HepG2 (cell line): ENCODE results near the gene BTBD1. TPM values are rescaled to one million over a fixed set of nuclear protein-coding genes. Genes with fewer than 3 reads are reported as not detected.

Experiments
- ATAC-seq: fragments of 200-7000 bp; cut with Tn5 transposase; 3 replicates; pipeline ENCODE4 v1.9.1; 2020; ENCODE audit warnings: mild to moderate bottlenecking, moderate library complexity
- BruUV-seq: library from RNA; stranded (reverse); fragments of 400-500 nt; replicated peaks from 2 replicates; lab custom pipeline; 2021; lab: Mats Ljungman, UMichigan
- CTCF ChIA-PET: fragments of 300-600 bp; formaldehyde crosslinking; extraction: SDS; loops from one replicate; lab custom pipeline; 2021; ENCODE audit warnings: low total read pairs, inconsistent platforms, low intra/inter-chr PET ratio; lab: Yijun Ruan, JAX
- POLR2A ChIA-PET: fragments of 350-600 bp; sonication (Branson Sonifier 250); formaldehyde crosslinking; loops from one replicate; lab custom pipeline; 2020; ENCODE audit warnings: antibody characterized with exemption, inconsistent platforms; lab: Yijun Ruan, JAX
- DNase-seq: peaks from one replicate; pipeline ENCODE4 v3.0.0-alpha.2; 2015; ENCODE audit warnings: low spot score
- FAIRE-seq: peaks from 3 replicates; lab custom pipeline; 2011; peaks lifted over from hg19 to GRCh38; lab: Jason Lieb, UNC
- H2AFZ ChIP-seq: one replicate; pipeline ENCODE4 v1.6.1; 2011; ENCODE audit warnings: low read length, inconsistent platforms
- H3K27ac ChIP-seq: fragments of 300-600 bp; 3 replicates; pipeline ENCODE4 v1.8.0; 2011; ENCODE audit warnings: mixed run types, mild to moderate bottlenecking, mixed read lengths, low read length, inconsistent platforms; ENCODE audit not compliant: insufficient read depth; ENCODE audit errors: extremely low read length
- H3K27me3 ChIP-seq, 2 experiments: fragments of 200-600 bp in 1 of 2; 2 replicates in 1 of 2; 3 replicates in 1 of 2; pipeline versions ENCODE4 v1.6.0 to v1.8.0; 2011; ENCODE audit warnings: low read length in 2 of 2, mild to moderate bottlenecking in 2 of 2, moderate library complexity in 2 of 2, inconsistent platforms in 1 of 2; ENCODE audit not compliant: insufficient read depth in 2 of 2, control insufficient read depth in 1 of 2
- H3K36me3 ChIP-seq, 2 experiments: fragments of 200-600 bp in 1 of 2; replicated peaks in 1 of 2; 2 replicates in 1 of 2; 3 replicates in 1 of 2; pipeline versions ENCODE4 v1.5.1 to v1.8.0; 2011; ENCODE audit warnings: low read length in 2 of 2, inconsistent platforms in 1 of 2; ENCODE audit not compliant: insufficient read depth in 2 of 2, control insufficient read depth in 1 of 2
- H3K4me1 ChIP-seq: 2 replicates; pipeline ENCODE4 v1.5.1; 2012; ENCODE audit warnings: low read length, inconsistent platforms; ENCODE audit not compliant: insufficient read depth
- H3K4me2 ChIP-seq: 2 replicates; pipeline ENCODE4 v1.6.0; 2011; ENCODE audit warnings: low read depth, low read length, inconsistent platforms
- H3K4me3 ChIP-seq, 3 experiments: fragments of 200-600 bp in 1 of 3; sonication (generic), shearing (Covaris generic) in 1 of 3; replicated peaks in 1 of 3; 2 replicates each; pipeline ENCODE4 v1.5.1; 2011 to 2016; ENCODE audit warnings: low read length in 3 of 3, inconsistent platforms in 2 of 3, low read depth in 2 of 3, mild to moderate bottlenecking in 2 of 3, control low read depth in 1 of 3, mixed read lengths in 1 of 3; ENCODE audit not compliant: insufficient read depth in 1 of 3
- H3K79me2 ChIP-seq: one replicate; pipeline ENCODE4 v1.6.1; 2011; ENCODE audit warnings: low read length, inconsistent platforms; ENCODE audit not compliant: insufficient read depth
- H3K9ac ChIP-seq: 2 replicates; pipeline ENCODE4 v1.6.0; 2011; ENCODE audit warnings: mild to moderate bottlenecking, low read depth, low read length, inconsistent platforms; ENCODE audit not compliant: insufficient read depth
- H3K9me3 ChIP-seq: 2 replicates; pipeline ENCODE4 v1.5.1; 2012; ENCODE audit warnings: mild to moderate bottlenecking, low read length
- H4K20me1 ChIP-seq: 2 replicates; pipeline ENCODE4 v1.6.0; 2011; ENCODE audit warnings: inconsistent platforms, mild to moderate bottlenecking, low read length, moderate library complexity; ENCODE audit not compliant: insufficient read depth
- ESRRA ChIP-seq: sonication (generic); formaldehyde crosslinking; IDR thresholded peaks from 2 replicates; pipeline ENCODE4 v1.5.1; 2020; ENCODE audit warnings: mild to moderate bottlenecking, low read depth, missing genetic modification reagents
- HOMEZ ChIP-seq: IDR thresholded peaks from 2 replicates; pipeline ENCODE4 v1.6.1; 2016; ENCODE audit warnings: low read depth
- IKZF1 ChIP-seq: fragments of 450-650 bp; IDR thresholded peaks from 2 replicates; pipeline ENCODE4 v1.7.1; 2016
- NFKBIZ ChIP-seq: IDR thresholded peaks from 2 replicates; pipeline ENCODE4 v1.6.1; 2018; ENCODE audit warnings: missing genetic modification reagents, missing compliant biosample characterization
- YEATS4 ChIP-seq: sonication (generic); formaldehyde crosslinking; IDR thresholded peaks from 2 replicates; pipeline ENCODE4 v1.4.0; 2020; ENCODE audit warnings: missing genetic modification reagents, borderline replicate concordance
- ZBTB8A ChIP-seq: sonication (generic); formaldehyde crosslinking; IDR thresholded peaks from 2 replicates; pipeline ENCODE4 v1.4.0; 2020; ENCODE audit warnings: mild to moderate bottlenecking, low read depth, missing genetic modification reagents, borderline replicate concordance
- ZNF629 ChIP-seq: sonication (generic); formaldehyde crosslinking; conservative IDR thresholded peaks from 2 replicates; pipeline ENCODE4 v1.5.0; 2020; ENCODE audit warnings: missing genetic modification reagents
- ZSCAN21 ChIP-seq: sonication (generic); formaldehyde crosslinking; IDR thresholded peaks from 2 replicates; pipeline ENCODE4 v1.8.0; 2022; ENCODE audit warnings: mild to moderate bottlenecking, missing genetic modification reagents, moderate library complexity, borderline replicate concordance
- WGBS: methylation state at CpG from one replicate; pipeline ENCODE4 v1.1.6; 2017; ENCODE audit warnings: low lambda C conversion rate; 5-methylcytosine and 5-hydroxymethylcytosine counted together
- in situ Hi-C: cut with HindIII; loops from 2 replicates; pipeline ENCODE4 v1.10.0; 2017; ENCODE audit warnings: low pct_unique_long_range_greater_than_20kb; ENCODE audit not compliant: extremely low pct_ligation_motif_present
- intact Hi-C: fragments of 100-400 bp; cut with micrococcal nuclease; formaldehyde crosslinking; loops from one replicate; pipeline ENCODE4 v1.10.0; 2022; ENCODE audit not compliant: unreplicated experiment
- polyA plus RNA-seq, 8 experiments: library from polyadenylated mRNA; depleted of rRNA in 3 of 8; stranded (reverse) in 7 of 8; unstranded in 1 of 8; fragments of >200 nt; fragmentation: Illumina TruSeq in 4 of 8; extraction: Trizol in 4 of 8; gene quantifications; 2 replicates each; pipeline versions ENCODE4 v1.2.1 to v1.2.3, GENCODE V29; 2011 to 2016; ENCODE audit warnings: low read depth in 4 of 8, missing spikeins in 1 of 8, mixed read lengths in 1 of 8; ENCODE audit not compliant: insufficient read depth in 1 of 8
- total RNA-seq, 5 experiments: library from RNA; depleted of rRNA; stranded (reverse); fragments of >200 nt; fragmentation: Illumina TruSeq; extraction: Trizol; gene quantifications; 2 replicates each; pipeline ENCODE4 v1.2.3, GENCODE V29; 2016; ENCODE audit warnings: low read depth in 1 of 5
- TF ChIP-seq, protein P1 (sequence below), 2 experiments: fragments of 450-650 bp in 1 of 2; sonication (generic) in 1 of 2; formaldehyde crosslinking in 1 of 2; IDR thresholded peaks; 2 replicates each; pipeline versions ENCODE4 v1.6.1 to v1.8.0; 2016 to 2022; ENCODE audit warnings: antibody characterized with exemption in 1 of 2, mild to moderate bottlenecking in 1 of 2, missing genetic modification reagents in 1 of 2
- TF ChIP-seq, protein P2 (sequence below): sonication (generic); formaldehyde crosslinking; IDR thresholded peaks from 2 replicates; pipeline ENCODE4 v1.5.1; 2020; ENCODE audit warnings: missing genetic modification reagents, mild to moderate bottlenecking, borderline replicate concordance

BTBD1 gene
- total and polyA plus RNA-seq, 2 of the 13 experiments (the other 11 are each of a cell fraction or from before 2014, with no cell fraction given) = 32.1 to 53.9 TPM

- Histone ChIP-seq H2AFZ (no peak overlapping the region), H3K9me3 (no peaks in the 10 kb centered on the region), H3K27me3 (no peaks in the 10 kb centered on the region), H3K4me1 (no peaks in the 10 kb centered on the region), H3K79me2 (peaks cover 22% of the 10 kb centered on the region), H3K36me3 (peaks cover 7 to 36% of the 10 kb centered on the region in 2 experiments)
- WGBS = 98% methylated on average over 8 of the region's 8 CpGs
- ATAC-seq (no peak), FAIRE-seq (no peak), DNase-seq (no peak)
- ChIA-PET POLR2A (no interaction called here), CTCF (no interaction called here)
- intact Hi-C loops = no loop called here
- in situ Hi-C loops = no loop called here
- TF ChIP-seq HOMEZ (CRISPR knock-in tag) (no peak), YEATS4 (no peak), NFKBIZ (no peak), ZSCAN21 (CRISPR knock-in tag) (no peak), ZNF629 (CRISPR knock-in tag) (no peak), ZBTB8A (CRISPR knock-in tag) (no peak), ESRRA (CRISPR knock-in tag) (no peak), IKZF1 (no peak)
- TF ChIP-seq, protein P1, sequence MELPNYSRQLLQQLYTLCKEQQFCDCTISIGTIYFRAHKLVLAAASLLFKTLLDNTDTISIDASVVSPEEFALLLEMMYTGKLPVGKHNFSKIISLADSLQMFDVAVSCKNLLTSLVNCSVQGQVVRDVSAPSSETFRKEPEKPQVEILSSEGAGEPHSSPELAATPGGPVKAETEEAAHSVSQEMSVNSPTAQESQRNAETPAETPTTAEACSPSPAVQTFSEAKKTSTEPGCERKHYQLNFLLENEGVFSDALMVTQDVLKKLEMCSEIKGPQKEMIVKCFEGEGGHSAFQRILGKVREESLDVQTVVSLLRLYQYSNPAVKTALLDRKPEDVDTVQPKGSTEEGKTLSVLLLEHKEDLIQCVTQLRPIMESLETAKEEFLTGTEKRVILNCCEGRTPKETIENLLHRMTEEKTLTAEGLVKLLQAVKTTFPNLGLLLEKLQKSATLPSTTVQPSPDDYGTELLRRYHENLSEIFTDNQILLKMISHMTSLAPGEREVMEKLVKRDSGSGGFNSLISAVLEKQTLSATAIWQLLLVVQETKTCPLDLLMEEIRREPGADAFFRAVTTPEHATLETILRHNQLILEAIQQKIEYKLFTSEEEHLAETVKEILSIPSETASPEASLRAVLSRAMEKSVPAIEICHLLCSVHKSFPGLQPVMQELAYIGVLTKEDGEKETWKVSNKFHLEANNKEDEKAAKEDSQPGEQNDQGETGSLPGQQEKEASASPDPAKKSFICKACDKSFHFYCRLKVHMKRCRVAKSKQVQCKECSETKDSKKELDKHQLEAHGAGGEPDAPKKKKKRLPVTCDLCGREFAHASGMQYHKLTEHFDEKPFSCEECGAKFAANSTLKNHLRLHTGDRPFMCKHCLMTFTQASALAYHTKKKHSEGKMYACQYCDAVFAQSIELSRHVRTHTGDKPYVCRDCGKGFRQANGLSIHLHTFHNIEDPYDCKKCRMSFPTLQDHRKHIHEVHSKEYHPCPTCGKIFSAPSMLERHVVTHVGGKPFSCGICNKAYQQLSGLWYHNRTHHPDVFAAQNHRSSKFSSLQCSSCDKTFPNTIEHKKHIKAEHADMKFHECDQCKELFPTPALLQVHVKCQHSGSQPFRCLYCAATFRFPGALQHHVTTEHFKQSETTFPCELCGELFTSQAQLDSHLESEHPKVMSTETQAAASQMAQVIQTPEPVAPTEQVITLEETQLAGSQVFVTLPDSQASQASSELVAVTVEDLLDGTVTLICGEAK (IDR thresholded peaks at IDR 0.05) = no peak
- TF ChIP-seq, protein P1 (CRISPR knock-in tag; IDR thresholded peaks at IDR 0.05) = no peak
- TF ChIP-seq, protein P2, sequence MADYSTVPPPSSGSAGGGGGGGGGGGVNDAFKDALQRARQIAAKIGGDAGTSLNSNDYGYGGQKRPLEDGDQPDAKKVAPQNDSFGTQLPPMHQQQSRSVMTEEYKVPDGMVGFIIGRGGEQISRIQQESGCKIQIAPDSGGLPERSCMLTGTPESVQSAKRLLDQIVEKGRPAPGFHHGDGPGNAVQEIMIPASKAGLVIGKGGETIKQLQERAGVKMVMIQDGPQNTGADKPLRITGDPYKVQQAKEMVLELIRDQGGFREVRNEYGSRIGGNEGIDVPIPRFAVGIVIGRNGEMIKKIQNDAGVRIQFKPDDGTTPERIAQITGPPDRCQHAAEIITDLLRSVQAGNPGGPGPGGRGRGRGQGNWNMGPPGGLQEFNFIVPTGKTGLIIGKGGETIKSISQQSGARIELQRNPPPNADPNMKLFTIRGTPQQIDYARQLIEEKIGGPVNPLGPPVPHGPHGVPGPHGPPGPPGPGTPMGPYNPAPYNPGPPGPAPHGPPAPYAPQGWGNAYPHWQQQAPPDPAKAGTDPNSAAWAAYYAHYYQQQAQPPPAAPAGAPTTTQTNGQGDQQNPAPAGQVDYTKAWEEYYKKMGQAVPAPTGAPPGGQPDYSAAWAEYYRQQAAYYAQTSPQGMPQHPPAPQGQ (CRISPR knock-in tag) = no peak
- TF ChIP-seq, all 625 proteins: peak for 0
- no peaks in the 10 kb centered on the region for H4K20me1 ChIP-seq
- H3K9ac ChIP-seq = no peak overlapping the region
- no TSS peak for BruUV-seq
- no peak overlapping the region for H3K4me3 ChIP-seq
- no peak overlapping the region for H3K4me2 ChIP-seq
- H3K27ac ChIP-seq = no peak overlapping the region
These were observed 37.0 kb downstream of the BTBD1 start for GRCh38 chr15:83030021-83030420.
